ENCODE data around the gene DAGLA.

DNA sequence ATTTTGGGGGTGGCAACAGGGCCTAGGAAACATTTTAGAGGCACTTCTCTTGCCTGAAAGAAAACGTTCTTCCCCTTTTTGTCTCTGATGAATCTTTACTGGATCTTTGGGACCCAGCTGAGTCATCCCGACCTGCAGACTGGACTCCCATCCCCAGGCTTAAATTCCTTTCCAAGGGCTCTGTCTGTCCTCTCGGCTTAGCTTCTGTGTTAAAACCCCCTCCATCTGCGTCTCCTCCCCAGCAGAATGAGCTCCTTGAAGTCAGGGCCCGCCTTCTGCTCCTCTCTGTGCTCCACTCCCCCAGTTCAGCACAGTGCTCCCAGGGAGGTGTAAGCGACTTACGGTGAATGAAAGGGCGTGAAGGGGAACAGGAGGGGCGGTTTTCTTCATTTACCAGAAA lies 895 bp upstream of the DAGLA start:
- TF ChIP-seq POLR2A (IDR thresholded peaks at IDR 0.05; ENCODE audit: low read depth, low read length) (no peak), JUN (IDR thresholded peaks at IDR 0.05; ENCODE audit: borderline replicate concordance, insufficient read depth, insufficient read length, low read depth) (no peak), EZH2 (IDR thresholded peaks at IDR 0.05; ENCODE audit: borderline replicate concordance, low read depth, low read length, severe bottlenecking) (no peak), POLR2AphosphoS5 (IDR thresholded peaks at IDR 0.05; ENCODE audit: insufficient read depth, low read depth, low read length) (no peak), MYC (IDR thresholded peaks at IDR 0.05; ENCODE audit: low read depth, low read length) (no peak)
- TF ChIP-seq, protein P1, sequence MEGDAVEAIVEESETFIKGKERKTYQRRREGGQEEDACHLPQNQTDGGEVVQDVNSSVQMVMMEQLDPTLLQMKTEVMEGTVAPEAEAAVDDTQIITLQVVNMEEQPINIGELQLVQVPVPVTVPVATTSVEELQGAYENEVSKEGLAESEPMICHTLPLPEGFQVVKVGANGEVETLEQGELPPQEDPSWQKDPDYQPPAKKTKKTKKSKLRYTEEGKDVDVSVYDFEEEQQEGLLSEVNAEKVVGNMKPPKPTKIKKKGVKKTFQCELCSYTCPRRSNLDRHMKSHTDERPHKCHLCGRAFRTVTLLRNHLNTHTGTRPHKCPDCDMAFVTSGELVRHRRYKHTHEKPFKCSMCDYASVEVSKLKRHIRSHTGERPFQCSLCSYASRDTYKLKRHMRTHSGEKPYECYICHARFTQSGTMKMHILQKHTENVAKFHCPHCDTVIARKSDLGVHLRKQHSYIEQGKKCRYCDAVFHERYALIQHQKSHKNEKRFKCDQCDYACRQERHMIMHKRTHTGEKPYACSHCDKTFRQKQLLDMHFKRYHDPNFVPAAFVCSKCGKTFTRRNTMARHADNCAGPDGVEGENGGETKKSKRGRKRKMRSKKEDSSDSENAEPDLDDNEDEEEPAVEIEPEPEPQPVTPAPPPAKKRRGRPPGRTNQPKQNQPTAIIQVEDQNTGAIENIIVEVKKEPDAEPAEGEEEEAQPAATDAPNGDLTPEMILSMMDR (IDR thresholded peaks at IDR 0.05; ENCODE audit: extremely low read depth in 1 of 2, insufficient read depth in 1 of 2, low read depth in 1 of 2, low read length in 2 of 2) = no peak
- TF ChIP-seq, protein P2, sequence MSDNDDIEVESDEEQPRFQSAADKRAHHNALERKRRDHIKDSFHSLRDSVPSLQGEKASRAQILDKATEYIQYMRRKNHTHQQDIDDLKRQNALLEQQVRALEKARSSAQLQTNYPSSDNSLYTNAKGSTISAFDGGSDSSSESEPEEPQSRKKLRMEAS (IDR thresholded peaks at IDR 0.05; ENCODE audit: insufficient read depth, insufficient read length) = no peak

Measured in endothelial cell of umbilical vein (primary cell).